ENCODE results near the gene ZNF296. TPM values are rescaled to one million over a fixed set of nuclear protein-coding genes. Genes with fewer than 3 reads are reported as not detected.

The ZNF296 gene
- total and polyA plus RNA-seq, 2 donors from 2014 or later, result 1.2 to 2.1 TPM

GRCh38 chr19:45095496-45096413, 19.5 kb upstream of the ZNF296 start:
- peak overlapping the region in 1 of 3 donors; percentile 82 for H3K4me3 ChIP-seq (ENCODE audit: low read length in 3 of 3)
- TF ChIP-seq CTCF (IDR thresholded peaks at IDR 0.05; ENCODE audit: borderline replicate concordance, extremely low read depth, insufficient read depth), result no peak

GRCh38 chr19:45094707-45095106, 18.4 kb upstream of the ZNF296 start:
- Histone ChIP-seq H3K9ac (ENCODE audit: low read length in 3 of 3) (no peak overlapping the region), H3K27me3 (ENCODE audit: control insufficient read depth, insufficient read depth, low read length) (no peaks in the 10 kb centered on the region), H3K27ac (ENCODE audit: low read depth in 2 of 2, low read length in 2 of 2) (no peak overlapping the region), H3K4me3 (ENCODE audit: low read length in 3 of 3) (peak overlapping the region in 1 of 3 donors; percentile 82), H3K9me3 (ENCODE audit: control insufficient read depth in 2 of 3, insufficient read depth in 1 of 3, low read length in 3 of 3) (no peaks in the 10 kb centered on the region), H3K36me3 (ENCODE audit: control insufficient read depth in 2 of 3, insufficient read depth in 3 of 3, low read length in 3 of 3) (peaks cover 0 to 4% (median 0%) of the 10 kb centered on the region in 3 donors), H3K4me1 (ENCODE audit: control insufficient read depth in 2 of 3, insufficient read depth in 2 of 3, low read depth in 1 of 3, low read length in 3 of 3) (peaks cover 2 to 52% (median 50%) of the 10 kb centered on the region in 3 donors)
- DNase-seq (no peak), FAIRE-seq (no peak)
- no peak for TF ChIP-seq CTCF (IDR thresholded peaks at IDR 0.05; ENCODE audit: borderline replicate concordance, extremely low read depth, insufficient read depth)
- intact Hi-C loops (cut with DNase I), result no loop called here

More at GRCh38 chr19:45095496-45096413, 19.5 kb upstream of the ZNF296 start:
- DNase-seq (no peak), FAIRE-seq (no peak)
- intact Hi-C loops (cut with DNase I), result no loop called here
- H3K27me3 ChIP-seq (ENCODE audit: control insufficient read depth, insufficient read depth, low read length), result no peaks in the 10 kb centered on the region
- peaks cover 5 to 61% (median 54%) of the 10 kb centered on the region in 3 donors for H3K4me1 ChIP-seq (ENCODE audit: control insufficient read depth in 2 of 3, insufficient read depth in 2 of 3, low read depth in 1 of 3, low read length in 3 of 3)
- H3K9ac ChIP-seq (ENCODE audit: low read length in 3 of 3), result no peak overlapping the region
- no peaks in the 10 kb centered on the region for H3K36me3 ChIP-seq (ENCODE audit: control insufficient read depth in 2 of 3, insufficient read depth in 3 of 3, low read length in 3 of 3)
- no peak overlapping the region for H3K27ac ChIP-seq (ENCODE audit: low read depth in 2 of 2, low read length in 2 of 2)
- H3K9me3 ChIP-seq (ENCODE audit: control insufficient read depth in 2 of 3, insufficient read depth in 1 of 3, low read length in 3 of 3), result no peaks in the 10 kb centered on the region

- TF ChIP-seq CTCF (IDR thresholded peaks at IDR 0.05; ENCODE audit: borderline replicate concordance, extremely low read depth, insufficient read depth), result no peak
- FAIRE-seq, result no peak
- peaks cover 2 to 47% (median 46%) of the 10 kb centered on the region in 3 donors for H3K4me1 ChIP-seq (ENCODE audit: control insufficient read depth in 2 of 3, insufficient read depth in 2 of 3, low read depth in 1 of 3, low read length in 3 of 3)
- H3K27ac ChIP-seq (ENCODE audit: low read depth in 2 of 2, low read length in 2 of 2), result no peak overlapping the region
- peak overlapping the region; percentile 77 to 93 (median 82) for H3K4me3 ChIP-seq (ENCODE audit: low read length in 3 of 3)
- peaks cover 0 to 4% (median 0%) of the 10 kb centered on the region in 3 donors for H3K36me3 ChIP-seq (ENCODE audit: control insufficient read depth in 2 of 3, insufficient read depth in 3 of 3, low read length in 3 of 3)
- H3K27me3 ChIP-seq (ENCODE audit: control insufficient read depth, insufficient read depth, low read length), result no peaks in the 10 kb centered on the region
- H3K9ac ChIP-seq (ENCODE audit: low read length in 3 of 3), result peak overlapping the region; percentile 51 to 91 (median 77)
- no peak for DNase-seq
- intact Hi-C loops (cut with DNase I), result no loop called here
- H3K9me3 ChIP-seq (ENCODE audit: control insufficient read depth in 2 of 3, insufficient read depth in 1 of 3, low read length in 3 of 3), result no peaks in the 10 kb centered on the region
These were observed 17.9 kb upstream of the ZNF296 start for GRCh38 chr19:45094137-45094536.

Measured in kidney (tissue), 14 donors.